Dendritic cell treated with granulocyte-macrophage colony-stimulating factor and Interleukin-4, amounts not matched to agents 40 ng/mL and 50 ng/mL, for 4 days (primary cell): Measurements from ENCODE around the gene PDZRN3.

Source experiments
- H3K27ac Mint-ChIP-seq: one replicate; pipeline ENCODE4 v1.8.0; 2022; ENCODE audit warnings: mild to moderate bottlenecking, mixed read lengths
- H3K27me3 Mint-ChIP-seq: one replicate; pipeline ENCODE4 v1.8.0; 2022; ENCODE audit warnings: mild to moderate bottlenecking, mixed read lengths
- H3K36me3 Mint-ChIP-seq: one replicate; pipeline ENCODE4 v1.8.0; 2022; ENCODE audit warnings: low read depth, mixed read lengths
- H3K4me1 Mint-ChIP-seq: one replicate; pipeline ENCODE4 v1.8.0; 2022; ENCODE audit warnings: low read depth, mixed read lengths
- H3K4me3 Mint-ChIP-seq: one replicate; pipeline ENCODE4 v1.8.0; 2022; ENCODE audit warnings: mild to moderate bottlenecking, moderate library complexity, mixed read lengths
- H3K9me3 Mint-ChIP-seq: one replicate; pipeline ENCODE4 v1.8.0; 2022; ENCODE audit warnings: mixed read lengths
- intact Hi-C: fragments of 100-400 bp; cut with micrococcal nuclease; formaldehyde crosslinking; loops from one replicate; pipeline ENCODE4 v1.15.0; 2022

Gene PDZRN3

DNA sequence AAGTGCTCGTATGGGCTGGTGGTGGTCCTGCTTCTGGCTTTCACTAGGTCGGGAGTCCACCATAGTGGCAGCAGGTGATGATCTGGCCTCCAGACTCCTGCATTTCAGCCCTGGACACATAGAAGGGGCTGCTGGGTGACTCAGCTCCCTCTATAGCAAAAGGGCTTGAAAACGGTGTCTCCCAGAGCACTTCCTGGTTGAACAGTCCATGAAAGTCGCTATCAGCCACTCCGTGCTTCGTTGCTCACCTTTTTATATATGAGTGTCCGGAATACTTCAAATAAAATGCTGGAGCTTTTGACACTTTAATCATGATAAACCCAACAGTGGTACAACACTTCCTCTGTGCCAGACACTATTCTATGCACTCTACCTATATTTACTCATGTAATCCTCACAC, 213.2 kb downstream of the PDZRN3 start:
- intact Hi-C loops: no loop called here
- H3K36me3 Mint-ChIP-seq: no peaks in the 10 kb centered on the region
- H3K4me1 Mint-ChIP-seq: no peaks in the 10 kb centered on the region
- H3K27ac Mint-ChIP-seq: no peak overlapping the region
- H3K4me3 Mint-ChIP-seq: no peak overlapping the region
- no peaks in the 10 kb centered on the region for H3K9me3 Mint-ChIP-seq
- H3K27me3 Mint-ChIP-seq: peaks cover 9% of the 10 kb centered on the region

DNA sequence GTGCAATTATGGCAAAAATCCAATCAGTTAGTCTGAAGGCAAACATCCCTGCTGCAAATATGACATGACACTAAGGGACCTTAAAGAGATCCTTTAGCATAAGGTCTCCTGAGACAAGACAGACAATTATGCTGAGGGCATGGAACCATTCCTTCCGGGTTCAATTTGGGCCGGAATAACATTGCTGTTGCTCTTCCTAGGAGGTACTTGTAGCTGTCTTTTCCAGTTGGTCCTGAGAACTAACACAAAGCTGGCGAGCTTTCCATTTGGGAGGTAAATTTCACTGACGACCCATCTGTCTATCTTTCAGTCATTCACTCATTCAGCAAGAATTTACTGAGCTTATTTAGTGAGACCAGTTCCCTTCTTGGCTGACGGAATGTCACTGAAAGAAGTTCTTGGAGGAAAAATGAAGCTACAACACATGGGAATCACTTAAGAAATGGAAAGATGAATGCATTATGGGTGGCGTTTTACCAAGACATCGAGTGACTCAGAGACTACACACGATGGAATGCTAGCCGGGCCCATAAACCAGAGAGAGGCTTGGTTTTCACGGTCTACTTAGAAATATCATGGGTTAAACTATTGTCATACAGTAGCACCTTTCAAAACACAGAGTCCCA, 215.5 kb downstream of the PDZRN3 start:
- intact Hi-C loops: no loop called here
- Mint-ChIP-seq H3K36me3 (no peaks in the 10 kb centered on the region), H3K9me3 (no peaks in the 10 kb centered on the region), H3K4me1 (no peaks in the 10 kb centered on the region), H3K27ac (no peak overlapping the region), H3K4me3 (no peak overlapping the region), H3K27me3 (peaks cover 7% of the 10 kb centered on the region)

- intact Hi-C loops: no loop called here
Measured at GRCh38 chr3:73408634-73409033, 216.1 kb downstream of the PDZRN3 start.

DNA sequence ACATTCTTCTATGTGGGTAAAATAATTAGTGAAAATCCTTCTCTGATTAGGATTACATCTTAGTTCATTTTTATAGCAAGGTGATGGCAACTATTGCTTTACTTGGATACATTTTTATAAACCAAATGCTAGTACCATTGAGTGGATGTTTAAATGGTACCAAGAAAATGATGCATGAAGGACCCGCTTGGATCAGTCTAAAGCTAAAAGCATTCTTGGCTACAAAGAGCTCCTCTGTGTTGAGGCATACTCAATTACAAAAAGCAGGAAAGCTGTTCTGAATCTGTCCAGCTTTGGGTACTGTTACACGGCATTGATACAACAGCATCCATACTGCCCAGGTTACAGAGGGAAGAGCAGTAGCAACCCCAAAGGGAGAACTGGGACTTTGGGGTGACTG, 217.2 kb downstream of the PDZRN3 start:
- Mint-ChIP-seq H3K27ac (no peak overlapping the region), H3K4me3 (no peak overlapping the region), H3K27me3 (peaks cover 5% of the 10 kb centered on the region), H3K9me3 (no peaks in the 10 kb centered on the region), H3K4me1 (no peaks in the 10 kb centered on the region), H3K36me3 (no peaks in the 10 kb centered on the region)
- intact Hi-C loops: no loop called here

More at GRCh38 chr3:73408634-73409033, 216.1 kb downstream of the PDZRN3 start:
- Mint-ChIP-seq H3K36me3 (no peaks in the 10 kb centered on the region), H3K27me3 (peaks cover 7% of the 10 kb centered on the region), H3K4me1 (no peaks in the 10 kb centered on the region), H3K9me3 (no peaks in the 10 kb centered on the region), H3K27ac (no peak overlapping the region), H3K4me3 (no peak overlapping the region)

- no peak overlapping the region for H3K27ac Mint-ChIP-seq
- H3K4me3 Mint-ChIP-seq: no peak overlapping the region
- H3K27me3 Mint-ChIP-seq: peaks cover 5% of the 10 kb centered on the region
- H3K4me1 Mint-ChIP-seq: no peaks in the 10 kb centered on the region
- intact Hi-C loops: no loop called here
- H3K9me3 Mint-ChIP-seq: no peaks in the 10 kb centered on the region
- H3K36me3 Mint-ChIP-seq: no peaks in the 10 kb centered on the region
Measured at GRCh38 chr3:73405853-73406252, 218.9 kb downstream of the PDZRN3 start.

DNA sequence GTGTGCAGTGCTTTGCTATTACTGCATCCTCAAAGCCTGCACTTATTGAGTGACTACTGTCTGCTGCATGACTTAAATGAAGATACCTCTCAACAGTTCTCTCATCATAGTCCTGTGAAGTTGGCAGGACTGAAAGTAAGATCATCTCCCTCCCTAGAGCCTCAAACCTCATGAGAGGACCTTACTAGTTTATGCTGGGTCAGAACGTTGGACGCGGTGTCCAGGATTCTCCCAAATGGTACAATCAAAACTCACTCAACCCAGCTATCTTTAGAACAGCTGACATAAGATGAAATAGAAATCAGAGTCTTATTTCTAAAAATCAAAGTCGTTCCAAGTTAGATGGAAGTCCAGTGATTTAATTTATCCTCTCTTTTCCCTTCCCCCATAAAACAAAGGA, 219.7 kb downstream of the PDZRN3 start:
- Mint-ChIP-seq H3K9me3 (no peaks in the 10 kb centered on the region), H3K4me3 (no peak overlapping the region), H3K27ac (no peak overlapping the region), H3K27me3 (peaks cover 5% of the 10 kb centered on the region), H3K36me3 (no peaks in the 10 kb centered on the region), H3K4me1 (no peaks in the 10 kb centered on the region)
- intact Hi-C loops: no loop called here

DNA sequence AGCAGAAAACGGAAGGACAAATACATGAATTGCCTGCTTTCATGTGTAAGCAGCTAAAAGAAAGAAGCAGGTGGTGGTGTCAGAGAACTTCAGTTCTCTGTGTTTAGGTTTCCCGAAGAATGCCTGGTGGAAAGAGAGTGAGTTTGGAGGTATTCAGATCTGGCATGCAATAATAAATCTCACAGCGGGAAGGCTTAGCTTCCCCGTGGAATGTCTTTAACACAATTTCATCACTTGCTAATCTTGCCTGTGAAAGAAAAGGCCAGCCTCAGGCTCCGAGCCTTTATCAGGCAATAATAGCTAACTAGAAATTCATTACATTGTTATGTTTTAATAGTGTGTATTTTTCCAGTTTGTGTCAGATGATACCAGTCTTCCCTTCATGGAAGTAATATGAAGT, 220.3 kb downstream of the PDZRN3 start:
- Mint-ChIP-seq H3K36me3 (no peaks in the 10 kb centered on the region), H3K4me1 (no peaks in the 10 kb centered on the region), H3K4me3 (no peak overlapping the region), H3K27me3 (peaks cover 5% of the 10 kb centered on the region), H3K27ac (no peak overlapping the region), H3K9me3 (no peaks in the 10 kb centered on the region)
- intact Hi-C loops: no loop called here

- Mint-ChIP-seq H3K36me3 (no peaks in the 10 kb centered on the region), H3K4me1 (no peaks in the 10 kb centered on the region), H3K27ac (no peak overlapping the region), H3K9me3 (no peaks in the 10 kb centered on the region), H3K27me3 (peaks cover 5% of the 10 kb centered on the region), H3K4me3 (no peak overlapping the region)
- intact Hi-C loops: no loop called here
Measured at GRCh38 chr3:73403444-73403843, 221.3 kb downstream of the PDZRN3 start.

- peaks cover 2% of the 10 kb centered on the region for H3K27me3 Mint-ChIP-seq
- intact Hi-C loops: no loop called here
Measured at GRCh38 chr3:73401616-73402279, 223.0 kb downstream of the PDZRN3 start.

DNA sequence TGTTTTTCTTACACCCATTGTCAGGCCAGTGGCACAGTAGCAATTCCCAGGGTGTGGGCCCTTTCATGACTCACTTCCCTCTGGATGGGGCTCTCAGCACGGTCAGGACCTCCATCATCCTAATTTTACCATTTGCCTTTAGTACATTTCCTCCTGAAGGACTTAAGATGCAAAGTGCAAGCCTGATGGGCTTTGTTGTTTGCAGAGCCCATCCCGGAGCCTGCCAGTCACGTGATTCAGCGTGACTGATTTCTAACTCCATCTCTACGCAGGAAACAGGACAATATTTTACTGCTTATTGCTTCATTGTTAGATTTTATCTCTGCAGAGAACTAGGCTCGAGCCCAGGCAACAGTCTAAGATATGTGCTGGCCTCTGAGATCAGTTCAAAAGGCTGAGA, 223.7 kb downstream of the PDZRN3 start:
- Mint-ChIP-seq H3K4me1 (no peaks in the 10 kb centered on the region), H3K27ac (no peak overlapping the region), H3K27me3 (peaks cover 2% of the 10 kb centered on the region), H3K4me3 (no peak overlapping the region), H3K9me3 (no peaks in the 10 kb centered on the region), H3K36me3 (no peaks in the 10 kb centered on the region)
- intact Hi-C loops: no loop called here

More at GRCh38 chr3:73401616-73402279, 223.0 kb downstream of the PDZRN3 start:
- Mint-ChIP-seq H3K4me1 (no peaks in the 10 kb centered on the region), H3K36me3 (no peaks in the 10 kb centered on the region), H3K27ac (no peak overlapping the region), H3K9me3 (no peaks in the 10 kb centered on the region), H3K4me3 (no peak overlapping the region)

GRCh38 chr3:73399666-73400253, 225.0 kb downstream of the PDZRN3 start:
- Mint-ChIP-seq H3K36me3 (no peaks in the 10 kb centered on the region), H3K27ac (no peak overlapping the region), H3K27me3 (peaks cover 2% of the 10 kb centered on the region), H3K4me1 (no peaks in the 10 kb centered on the region), H3K9me3 (no peaks in the 10 kb centered on the region), H3K4me3 (no peak overlapping the region)
- intact Hi-C loops: no loop called here

DNA sequence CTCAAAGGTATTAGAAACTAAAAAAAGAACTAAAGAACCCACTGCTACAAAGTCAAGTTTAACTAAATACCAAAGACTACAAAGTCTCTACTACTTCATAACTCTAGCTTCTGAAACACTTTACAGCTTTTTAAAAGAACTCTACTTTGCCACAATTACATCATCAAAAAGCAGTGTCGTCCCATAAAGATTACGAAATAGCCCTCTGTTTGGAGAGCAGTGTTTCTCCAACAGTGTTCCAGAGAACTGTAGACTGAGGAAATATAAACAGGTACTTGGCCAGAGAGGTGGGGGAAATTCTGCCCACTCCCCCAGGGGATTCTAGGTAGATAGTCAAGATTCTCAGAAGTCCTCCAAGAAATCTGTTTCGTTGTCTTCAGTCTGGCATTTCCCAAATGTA, 225.6 kb downstream of the PDZRN3 start:
- intact Hi-C loops: no loop called here
- no peak overlapping the region for H3K27ac Mint-ChIP-seq
- H3K9me3 Mint-ChIP-seq: no peaks in the 10 kb centered on the region
- H3K36me3 Mint-ChIP-seq: no peaks in the 10 kb centered on the region
- peaks cover 2% of the 10 kb centered on the region for H3K27me3 Mint-ChIP-seq
- H3K4me1 Mint-ChIP-seq: no peaks in the 10 kb centered on the region
- H3K4me3 Mint-ChIP-seq: no peak overlapping the region

GRCh38 chr3:73398084-73398483, 226.7 kb downstream of the PDZRN3 start:
- H3K9me3 Mint-ChIP-seq: no peaks in the 10 kb centered on the region
- no peaks in the 10 kb centered on the region for H3K4me1 Mint-ChIP-seq
- H3K4me3 Mint-ChIP-seq: no peak overlapping the region
- H3K27ac Mint-ChIP-seq: no peak overlapping the region
- no peaks in the 10 kb centered on the region for H3K36me3 Mint-ChIP-seq
- peaks cover 2% of the 10 kb centered on the region for H3K27me3 Mint-ChIP-seq
- intact Hi-C loops: no loop called here

GRCh38 chr3:73394240-73394639, 230.5 kb downstream of the PDZRN3 start:
- no peaks in the 10 kb centered on the region for H3K36me3 Mint-ChIP-seq
- H3K27ac Mint-ChIP-seq: no peak overlapping the region
- H3K27me3 Mint-ChIP-seq: no peaks in the 10 kb centered on the region
- no peak overlapping the region for H3K4me3 Mint-ChIP-seq
- H3K4me1 Mint-ChIP-seq: no peaks in the 10 kb centered on the region
- no peaks in the 10 kb centered on the region for H3K9me3 Mint-ChIP-seq
- intact Hi-C loops: no loop called here
